SH-SY5Y (cell line): ENCODE measurements around the gene RAB29.

Experiments used
- GATA2 ChIP-seq: IDR thresholded peaks from 2 replicates; pipeline ENCODE4 v1.6.1; 2011; ENCODE audit warnings: mild to moderate bottlenecking, low read depth, low read length
- GATA3 ChIP-seq: IDR thresholded peaks from 2 replicates; pipeline ENCODE4 v1.6.1; 2011; ENCODE audit warnings: low read depth, mild to moderate bottlenecking, low read length, moderate library complexity

Gene RAB29

GRCh38 chr1:205760606-205761005 is 14.7 kb downstream of the RAB29 start:
- no peak for TF ChIP-seq GATA3
- no peak for TF ChIP-seq GATA2

- TF ChIP-seq GATA2 (no peak), GATA3 (no peak)
Measured at GRCh38 chr1:205756552-205756951, 18.7 kb downstream of the RAB29 start.

- TF ChIP-seq GATA2 (no peak), GATA3 (no peak)
Measured at GRCh38 chr1:205754857-205755256, 20.4 kb downstream of the RAB29 start.

GRCh38 chr1:205751036-205751651 is 24.1 kb downstream of the RAB29 start:
- no peak for TF ChIP-seq GATA2
- no peak for TF ChIP-seq GATA3

GRCh38 chr1:205750138-205751035 is 24.9 kb downstream of the RAB29 start, which contains the start of gene NUCKS1:
Gene NUCKS1 (minus strand): TSS chr1:205750182. CDS start chr1:205749973, 209 bp downstream.
- no peak for TF ChIP-seq GATA2
- TF ChIP-seq GATA3: no peak

- TF ChIP-seq GATA2: no peak
- no peak for TF ChIP-seq GATA3
Measured at GRCh38 chr1:205749234-205750137, 25.8 kb downstream of the RAB29 start.

GRCh38 chr1:205748403-205749233 is 26.7 kb downstream of the RAB29 start:
- no peak for TF ChIP-seq GATA2

- TF ChIP-seq GATA3: no peak
- TF ChIP-seq GATA2: no peak
Measured at GRCh38 chr1:205746757-205747412, 28.4 kb downstream of the RAB29 start.

- no peak for TF ChIP-seq GATA3
- TF ChIP-seq GATA2: no peak
Measured at GRCh38 chr1:205744403-205744802, 30.9 kb downstream of the RAB29 start.

- TF ChIP-seq GATA2 (no peak), GATA3 (no peak)
Measured at GRCh38 chr1:205743977-205744376, 31.3 kb downstream of the RAB29 start.

GRCh38 chr1:205741681-205742080 is 33.6 kb downstream of the RAB29 start:
- TF ChIP-seq GATA3 (no peak), GATA2 (no peak)

GRCh38 chr1:205739348-205740160 is 35.7 kb downstream of the RAB29 start:
- TF ChIP-seq GATA3 (no peak), GATA2 (no peak)
